NB4 (cell line): ENCODE results near the gene IBA57.

Experiments
- CTCF ChIP-seq: IDR thresholded peaks from one replicate; pipeline ENCODE4 v1.5.1; 2012; ENCODE audit warnings: low read depth, low read length
- MYC ChIP-seq: IDR thresholded peaks from 2 replicates; pipeline ENCODE4 v1.6.1; 2011; ENCODE audit warnings: low read depth, low read length
- POLR2A ChIP-seq: IDR thresholded peaks from 2 replicates; pipeline ENCODE4 v1.6.1; 2011; ENCODE audit warnings: mild to moderate bottlenecking; ENCODE audit not compliant: insufficient read length; ENCODE audit errors: extremely low read depth

GRCh38 chr1:228207381-228207810 lies 41.8 kb downstream of the IBA57 start:
- TF ChIP-seq CTCF, result no peak
- TF ChIP-seq POLR2A, result no peak
- TF ChIP-seq MYC, result no peak
